CD14-positive monocyte (primary cell): ENCODE measurements around the gene MCU. TPM values are rescaled to one million over a fixed set of nuclear protein-coding genes. Genes with fewer than 3 reads are reported as not detected.

ENCODE experiments used
- DNase-seq, 3 donors: peaks; one replicate each; pipeline ENCODE4 v3.0.0-alpha.2; 2011 to 2022
- H2AFZ ChIP-seq: 2 replicates; pipeline ENCODE4 v1.6.0; 2012; ENCODE audit warnings: mild to moderate bottlenecking, low read depth, low read length, inconsistent platforms; ENCODE audit not compliant: insufficient read depth, poor library complexity, severe bottlenecking
- H3K27ac ChIP-seq, 2 donors: 1 replicate in 1 of 2; 2 replicates in 1 of 2; pipeline ENCODE4 v1.5.1; 2012 to 2013; ENCODE audit warnings: low read length in 2 of 2, control low read depth in 1 of 2, inconsistent platforms in 1 of 2, low read depth in 1 of 2, mild to moderate bottlenecking in 1 of 2
- H3K27me3 ChIP-seq, 2 donors: one replicate each; pipeline versions ENCODE4 v1.6.0 to v1.6.1; 2011 to 2013; ENCODE audit warnings: low read length in 2 of 2; ENCODE audit not compliant: control insufficient read depth in 2 of 2, insufficient read depth in 2 of 2
- H3K36me3 ChIP-seq, 2 donors: replicated peaks in 1 of 2; 1 replicate in 1 of 2; 2 replicates in 1 of 2; pipeline versions ENCODE4 v1.5.1 to v1.6.1; 2012 to 2013; ENCODE audit warnings: low read length in 2 of 2, control low read depth in 1 of 2, inconsistent platforms in 1 of 2, mild to moderate bottlenecking in 1 of 2; ENCODE audit not compliant: insufficient read depth in 2 of 2, control insufficient read depth in 1 of 2
- H3K4me1 ChIP-seq, 2 donors: 1 replicate in 1 of 2; 2 replicates in 1 of 2; pipeline versions ENCODE4 v1.5.1 to v1.6.1; 2012 to 2013; ENCODE audit warnings: low read length in 2 of 2, control low read depth in 1 of 2, inconsistent platforms in 1 of 2, mild to moderate bottlenecking in 1 of 2, moderate library complexity in 1 of 2; ENCODE audit not compliant: insufficient read depth in 2 of 2, control insufficient read depth in 1 of 2
- H3K4me2 ChIP-seq: replicated peaks from 2 replicates; pipeline ENCODE3; 2012; ENCODE audit warnings: low read length, moderate library complexity, mild to moderate bottlenecking; ENCODE audit not compliant: poor library complexity, severe bottlenecking; ENCODE audit errors: extremely low read depth
- H3K4me3 ChIP-seq, 3 experiments: fragments of 200-600 bp in 1 of 3; sonication (generic) in 1 of 3; replicated peaks in 1 of 3; 1 replicate in 2 of 3; 2 replicates in 1 of 3; pipeline ENCODE4 v1.5.1; 2011 to 2013; ENCODE audit warnings: low read length in 3 of 3, mild to moderate bottlenecking in 3 of 3, control low read depth in 2 of 3, low read depth in 2 of 3, inconsistent platforms in 1 of 3, moderate library complexity in 1 of 3
- H3K79me2 ChIP-seq: 2 replicates; pipeline ENCODE4 v1.6.0; 2012; ENCODE audit warnings: mild to moderate bottlenecking, control low read depth, inconsistent platforms, low read length, moderate library complexity; ENCODE audit not compliant: insufficient read depth
- H3K9ac ChIP-seq: 2 replicates; pipeline ENCODE4 v1.6.0; 2017; ENCODE audit warnings: low read length, mild to moderate bottlenecking; ENCODE audit not compliant: insufficient read depth, poor library complexity, severe bottlenecking
- H3K9me3 ChIP-seq, 2 donors: replicated peaks in 1 of 2; 1 replicate in 1 of 2; 2 replicates in 1 of 2; pipeline versions ENCODE4 v1.5.1 to v1.6.1; 2012 to 2013; ENCODE audit warnings: low read length in 2 of 2, control low read depth in 1 of 2; ENCODE audit not compliant: control insufficient read depth in 1 of 2, insufficient read depth in 1 of 2
- H4K20me1 ChIP-seq: 2 replicates; pipeline ENCODE4 v1.6.0; 2012; ENCODE audit warnings: mild to moderate bottlenecking, low read length, control low read depth, moderate library complexity; ENCODE audit not compliant: insufficient read depth
- H3K27ac Mint-ChIP-seq, 7 donors: one replicate each; pipeline ENCODE4 v1.8.0; 2020; ENCODE audit warnings: mild to moderate bottlenecking in 7 of 7, mixed read lengths in 7 of 7, moderate library complexity in 6 of 7, inconsistent platforms in 2 of 7
- H3K27me3 Mint-ChIP-seq, 3 donors: one replicate each; pipeline ENCODE4 v1.8.0; 2021 to 2022; ENCODE audit warnings: low read depth in 3 of 3, mild to moderate bottlenecking in 3 of 3, mixed read lengths in 3 of 3, moderate library complexity in 3 of 3, inconsistent platforms in 1 of 3
- H3K36me3 Mint-ChIP-seq, 2 donors: one replicate each; pipeline ENCODE4 v1.8.0; 2020; ENCODE audit warnings: mixed read lengths in 2 of 2, inconsistent platforms in 1 of 2, mild to moderate bottlenecking in 1 of 2
- H3K4me1 Mint-ChIP-seq: one replicate; pipeline ENCODE4 v1.8.0; 2020; ENCODE audit warnings: mild to moderate bottlenecking, mixed read lengths
- H3K4me3 Mint-ChIP-seq, 2 donors: one replicate each; pipeline ENCODE4 v1.8.0; 2020; ENCODE audit warnings: mild to moderate bottlenecking in 2 of 2, mixed read lengths in 2 of 2, moderate library complexity in 1 of 2
- H3K9me3 Mint-ChIP-seq, 7 donors: one replicate each; pipeline ENCODE4 v1.8.0; 2020 to 2022; ENCODE audit warnings: mixed read lengths in 7 of 7, mild to moderate bottlenecking in 6 of 7, moderate library complexity in 6 of 7, inconsistent platforms in 2 of 7
- WGBS: methylation state at CpG from one replicate; pipeline ENCODE4 v1.1.5; 2013; ENCODE audit warnings: missing lambda C conversion rate; ENCODE audit not compliant: insufficient coverage; 5-methylcytosine and 5-hydroxymethylcytosine counted together
- intact Hi-C, 2 donors: fragments of 100-400 bp; cut with micrococcal nuclease; formaldehyde crosslinking; loops; one replicate each; pipeline versions ENCODE4 v1.15.0 to v1.15.1; 2023
- polyA plus RNA-seq, 3 donors: library from polyadenylated mRNA; depleted of rRNA in 1 of 3; unstranded in 2 of 3; stranded (reverse) in 1 of 3; fragments of 300-500 nt in 2 of 3; fragments of >200 nt in 1 of 3; fragmentation: Illumina TruSeq in 2 of 3; gene quantifications; 1 replicate in 2 of 3; 2 replicates in 1 of 3; pipeline ENCODE4 v1.2.3, GENCODE V29; 2012 to 2021
- TF ChIP-seq, protein P1 (sequence below): fragments of 200-600 bp; IDR thresholded peaks from one replicate; pipeline ENCODE4 v1.8.0; 2022; ENCODE audit warnings: antibody characterized with exemption, mild to moderate bottlenecking

The MCU gene
- polyA plus RNA-seq, 3 donors, result 11.7 to 23.1 (median 16.5) TPM

DNA sequence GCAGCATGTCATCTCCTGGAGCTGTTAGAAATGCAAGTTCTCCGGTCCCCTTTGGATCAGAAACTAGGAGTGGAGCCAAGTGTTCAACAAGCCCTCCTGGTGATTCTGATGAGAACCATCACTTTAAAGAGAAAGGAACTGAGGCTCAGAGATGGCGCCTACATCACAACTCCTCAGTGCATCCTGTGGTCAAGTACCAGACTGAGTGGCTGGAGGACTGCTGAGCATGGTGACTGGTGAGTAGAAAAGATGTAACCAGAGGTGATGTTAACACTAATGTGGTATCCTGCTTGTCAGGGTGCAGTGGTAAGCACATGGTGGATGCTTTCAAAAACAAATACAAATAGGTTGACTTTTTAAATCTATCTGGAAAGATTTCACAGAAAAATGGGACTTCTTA, 198.1 kb downstream of the MCU start:
- H3K9me3 ChIP-seq, result no peaks in the 10 kb centered on the region
- peaks cover 8 to 29% of the 10 kb centered on the region in 2 donors for H3K36me3 ChIP-seq
- H3K4me1 ChIP-seq, result peaks cover 6 to 11% of the 10 kb centered on the region in 2 donors
- TF ChIP-seq, protein P1, sequence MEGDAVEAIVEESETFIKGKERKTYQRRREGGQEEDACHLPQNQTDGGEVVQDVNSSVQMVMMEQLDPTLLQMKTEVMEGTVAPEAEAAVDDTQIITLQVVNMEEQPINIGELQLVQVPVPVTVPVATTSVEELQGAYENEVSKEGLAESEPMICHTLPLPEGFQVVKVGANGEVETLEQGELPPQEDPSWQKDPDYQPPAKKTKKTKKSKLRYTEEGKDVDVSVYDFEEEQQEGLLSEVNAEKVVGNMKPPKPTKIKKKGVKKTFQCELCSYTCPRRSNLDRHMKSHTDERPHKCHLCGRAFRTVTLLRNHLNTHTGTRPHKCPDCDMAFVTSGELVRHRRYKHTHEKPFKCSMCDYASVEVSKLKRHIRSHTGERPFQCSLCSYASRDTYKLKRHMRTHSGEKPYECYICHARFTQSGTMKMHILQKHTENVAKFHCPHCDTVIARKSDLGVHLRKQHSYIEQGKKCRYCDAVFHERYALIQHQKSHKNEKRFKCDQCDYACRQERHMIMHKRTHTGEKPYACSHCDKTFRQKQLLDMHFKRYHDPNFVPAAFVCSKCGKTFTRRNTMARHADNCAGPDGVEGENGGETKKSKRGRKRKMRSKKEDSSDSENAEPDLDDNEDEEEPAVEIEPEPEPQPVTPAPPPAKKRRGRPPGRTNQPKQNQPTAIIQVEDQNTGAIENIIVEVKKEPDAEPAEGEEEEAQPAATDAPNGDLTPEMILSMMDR, result no peak
- Mint-ChIP-seq H3K27ac (peak overlapping the region in 2 of 7 donors; percentile 22 to 46), H3K27me3 (peaks cover 0 to 4% (median 3%) of the 10 kb centered on the region in 3 donors), H3K4me3 (no peak overlapping the region), H3K36me3 (peaks cover 21 to 27% of the 10 kb centered on the region in 2 donors), H3K4me1 (peaks cover 9% of the 10 kb centered on the region), H3K9me3 (peaks cover 0 to 3% (median 0%) of the 10 kb centered on the region in 7 donors)
- DNase-seq, result no peak
- no peak overlapping the region for H3K9ac ChIP-seq
- no peak overlapping the region for H3K4me3 ChIP-seq
- no peaks in the 10 kb centered on the region for H3K79me2 ChIP-seq
- H3K4me2 ChIP-seq, result no peak overlapping the region
- H2AFZ ChIP-seq, result no peak overlapping the region
- WGBS, result 100% methylated on average over 2 of the region's 2 CpGs
- H3K27me3 ChIP-seq, result no peaks in the 10 kb centered on the region
- no peaks in the 10 kb centered on the region for H4K20me1 ChIP-seq
- no peak overlapping the region for H3K27ac ChIP-seq
- intact Hi-C loops, result no loop called here

DNA sequence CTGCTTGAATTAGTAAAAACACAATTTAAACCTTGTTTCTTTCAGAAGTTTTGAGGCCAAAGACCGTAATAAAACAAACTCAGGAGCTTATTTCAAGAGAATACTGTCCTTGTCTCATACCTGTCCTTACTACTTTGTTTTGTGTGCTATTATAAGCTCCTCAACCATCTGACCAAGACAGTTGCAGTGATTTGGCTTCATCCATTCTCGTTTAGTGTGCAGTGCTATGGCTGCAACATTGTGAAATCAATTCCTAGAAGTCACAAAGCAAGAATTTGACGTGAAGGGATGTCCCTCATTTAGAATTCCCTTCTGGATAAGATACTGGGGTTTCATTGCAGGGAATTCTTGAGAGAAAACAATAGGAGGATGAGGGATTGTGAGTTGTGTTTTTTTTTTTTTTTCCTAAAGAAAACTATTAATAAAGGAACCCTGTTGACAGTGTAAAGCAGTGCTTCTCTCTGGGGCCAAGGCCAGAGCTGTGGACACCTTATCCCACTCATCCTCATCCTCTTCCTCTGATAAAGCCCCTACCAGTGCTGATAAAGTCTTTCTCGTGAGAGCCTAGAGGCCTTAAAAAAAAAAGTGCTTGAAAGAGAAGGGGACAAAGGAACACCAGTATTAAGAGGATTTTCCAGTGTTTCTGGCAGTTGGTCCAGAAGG, 201.3 kb downstream of the MCU start, which contains the start of gene OIT3:
Gene OIT3, plus strand, starts transcription at position 604 of the 663 bp plus-strand sequence. CDS start 60 bp downstream, outside the sequence.
- peaks cover 7 to 8% of the 10 kb centered on the region in 2 donors for H3K36me3 Mint-ChIP-seq
- Histone ChIP-seq H3K36me3 (peaks cover 0 to 7% of the 10 kb centered on the region in 2 donors), H3K27ac (no peak within 1 kb of the TSS), H3K4me1 (no peaks in the 10 kb centered on the region), H3K4me2 (no peak within 1 kb of the TSS), H3K79me2 (no peaks in the 10 kb centered on the region), H2AFZ (no peak within 1 kb of the TSS), H3K9me3 (no peaks in the 10 kb centered on the region), H3K9ac (no peak within 1 kb of the TSS), H4K20me1 (no peaks in the 10 kb centered on the region), H3K27me3 (no peaks in the 10 kb centered on the region), H3K4me3 (no peak within 1 kb of the TSS)
- no peaks in the 10 kb centered on the region for H3K4me1 Mint-ChIP-seq
- H3K4me3 Mint-ChIP-seq, result no peak within 1 kb of the TSS
- no CpG with 5 or more reads among the region's 4 CpGs for whole genome bisulfite sequencing
- H3K27me3 Mint-ChIP-seq, result peaks cover 0 to 4% (median 3%) of the 10 kb centered on the region in 3 donors
- no peak for DNase-seq
- TF ChIP-seq, protein P1, result no peak
- peaks cover 0 to 4% (median 0%) of the 10 kb centered on the region in 7 donors for H3K9me3 Mint-ChIP-seq
- H3K27ac Mint-ChIP-seq, result no peak within 1 kb of the TSS
- intact Hi-C loops, result no loop called here
